Activated T-helper 2 cell treated with anti-CD3 and anti-CD28 coated beads, Interferon-gamma antibody, Interleukin-2, Interleukin-4, amounts not matched to agents 10 μg/mL and 5 μg/mL and 100 μg/mL, durations not matched to agents 14 hours and 24 hours and 36 hours (primary cell): ENCODE results near the gene LPAR3. TPM values are rescaled to one million over a fixed set of nuclear protein-coding genes. Genes with fewer than 3 reads are reported as not detected.

ENCODE experiments used
- DNase-seq: peaks from one replicate; pipeline ENCODE4 v3.0.0; 2021; ENCODE audit warnings: low spot score
- H3K27ac Mint-ChIP-seq: one replicate; pipeline ENCODE4 v1.8.0; 2021; ENCODE audit warnings: mixed read lengths
- H3K27me3 Mint-ChIP-seq: one replicate; pipeline ENCODE4 v1.8.0; 2021; ENCODE audit warnings: low read depth, mixed read lengths
- H3K36me3 Mint-ChIP-seq: one replicate; pipeline ENCODE4 v1.8.0; 2021; ENCODE audit warnings: low read depth, mixed read lengths
- H3K4me1 Mint-ChIP-seq: one replicate; pipeline ENCODE4 v1.8.0; 2021; ENCODE audit warnings: low read depth, mixed read lengths
- H3K4me3 Mint-ChIP-seq: one replicate; pipeline ENCODE4 v1.8.0; 2021; ENCODE audit warnings: low read depth, mild to moderate bottlenecking, moderate library complexity, mixed read lengths
- H3K9me3 Mint-ChIP-seq: one replicate; pipeline ENCODE4 v1.8.0; 2021; ENCODE audit warnings: mixed read lengths
- intact Hi-C: fragments of 100-400 bp; cut with micrococcal nuclease; formaldehyde crosslinking; loops from one replicate; pipeline ENCODE4 v1.15.1; 2023
- total RNA-seq: library from RNA; stranded (reverse); gene quantifications from 2 replicates; pipeline ENCODE4 v1.2.3, GENCODE V29; 2022

LPAR3 gene
- total RNA-seq, 1 donor from 2014 or later, result not detected

DNA sequence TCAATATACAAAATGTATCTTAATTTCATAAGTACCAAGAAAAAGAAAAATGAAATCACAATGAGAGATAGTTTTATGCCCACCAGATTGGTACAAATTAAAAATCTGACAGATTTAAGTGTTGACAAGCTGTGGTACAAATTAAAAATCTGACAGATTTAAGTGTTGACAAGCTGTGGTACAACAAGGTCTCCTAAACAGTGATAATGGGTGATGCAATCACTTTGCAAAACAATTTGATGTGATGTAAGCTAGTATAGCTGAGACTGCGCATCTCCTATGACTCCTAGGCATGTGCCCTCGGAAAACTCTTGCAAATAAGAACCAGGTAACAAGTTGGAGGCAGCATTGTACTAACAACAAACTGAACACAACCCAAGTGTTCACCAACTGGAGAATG lies 100.6 kb downstream of the LPAR3 start:
- Mint-ChIP-seq H3K27ac (no peak overlapping the region), H3K9me3 (no peaks in the 10 kb centered on the region), H3K36me3 (no peaks in the 10 kb centered on the region), H3K4me3 (no peak overlapping the region), H3K27me3 (peaks cover 25% of the 10 kb centered on the region), H3K4me1 (no peaks in the 10 kb centered on the region)
- no peak for DNase-seq
- intact Hi-C loops, result no loop called here

DNA sequence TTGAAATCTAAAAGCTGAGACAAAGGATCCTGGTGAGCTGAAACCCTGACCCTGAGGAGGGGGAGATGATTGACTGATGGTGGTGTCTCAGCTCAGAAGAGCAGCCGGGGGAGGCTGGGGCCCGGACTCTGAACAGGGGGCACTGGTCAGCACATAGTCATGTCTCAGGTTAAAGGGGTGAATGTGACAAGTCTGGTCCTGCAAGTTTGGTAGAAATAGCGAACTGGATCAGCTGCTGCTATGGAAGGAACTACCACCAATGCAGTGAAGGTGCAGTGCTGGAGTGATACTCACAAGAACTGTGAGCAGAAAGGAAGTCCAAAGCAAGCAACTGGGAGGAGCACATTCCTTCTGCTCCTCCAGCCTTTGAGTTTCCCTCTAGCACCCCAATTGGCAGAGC lies 104.0 kb downstream of the LPAR3 start:
- Mint-ChIP-seq H3K27ac (no peak overlapping the region), H3K36me3 (no peaks in the 10 kb centered on the region), H3K27me3 (peaks cover 23% of the 10 kb centered on the region), H3K4me1 (no peaks in the 10 kb centered on the region), H3K4me3 (no peak overlapping the region), H3K9me3 (no peaks in the 10 kb centered on the region)
- intact Hi-C loops, result no loop called here
- DNase-seq, result no peak

DNA sequence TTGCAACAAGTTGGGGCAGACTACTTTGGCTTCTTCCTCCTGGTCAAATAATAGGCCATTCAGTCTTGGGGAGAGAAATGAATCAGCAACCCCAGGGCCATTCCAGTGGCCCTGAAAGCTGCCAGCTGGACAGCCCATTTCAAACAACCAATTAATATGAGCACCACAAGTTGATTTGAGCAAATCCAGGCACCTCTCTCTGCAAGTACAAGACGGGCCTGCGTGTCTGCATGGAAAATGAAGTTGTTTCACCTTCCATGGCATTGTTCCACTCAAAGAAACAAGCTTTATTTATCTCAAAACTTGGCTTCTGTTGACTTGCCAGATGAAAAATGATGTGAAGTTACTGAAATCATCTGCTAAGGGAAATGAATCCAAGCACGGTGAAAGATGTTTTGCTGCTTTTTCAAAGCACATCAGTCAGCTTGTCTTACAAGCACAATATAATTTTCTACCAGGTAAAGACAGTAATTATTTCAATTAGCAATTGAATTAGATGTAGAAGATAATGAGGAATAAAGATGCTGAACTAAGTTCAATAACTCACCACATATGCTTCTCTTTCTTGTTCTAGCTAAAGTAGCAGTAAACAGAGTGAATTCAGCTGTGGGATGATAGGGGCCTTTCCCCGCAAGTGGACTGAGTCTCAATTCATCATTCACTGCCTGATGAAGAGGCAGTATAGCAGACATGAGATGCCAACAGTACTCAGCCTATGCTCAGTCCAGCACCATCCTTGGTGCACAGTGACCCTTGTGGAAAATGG lies 107.6 kb downstream of the LPAR3 start:
- Mint-ChIP-seq H3K4me3 (no peak overlapping the region), H3K9me3 (no peaks in the 10 kb centered on the region), H3K27ac (no peak overlapping the region), H3K27me3 (peaks cover 21% of the 10 kb centered on the region), H3K4me1 (peaks cover 2% of the 10 kb centered on the region), H3K36me3 (no peaks in the 10 kb centered on the region)
- intact Hi-C loops, result no loop called here
- DNase-seq, result no peak

DNA sequence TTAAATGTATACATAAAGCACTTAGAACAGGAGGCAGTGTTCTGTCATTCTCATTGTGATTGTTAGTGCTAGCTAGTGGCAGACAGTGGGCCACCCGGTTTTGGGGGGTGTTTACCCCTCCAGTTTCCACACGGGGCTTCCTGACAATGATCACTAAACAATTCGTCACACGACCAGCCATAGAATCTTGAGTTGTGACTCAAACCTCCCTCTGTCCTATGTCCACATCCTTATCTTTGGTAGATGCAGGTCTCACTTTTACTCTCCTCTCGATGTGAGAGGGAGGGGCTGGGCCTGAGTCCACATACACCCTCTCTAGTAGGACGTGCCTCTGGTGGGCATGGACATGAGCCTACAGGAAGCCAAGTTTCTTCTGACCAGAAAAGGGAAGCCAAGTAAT lies 110.1 kb downstream of the LPAR3 start:
- H3K9me3 Mint-ChIP-seq, result no peaks in the 10 kb centered on the region
- intact Hi-C loops, result loop anchor here (2.0 kb wide), 1 partner anchor 154 kb away; no protein-coding TSS in a partner anchor
- no peaks in the 10 kb centered on the region for H3K36me3 Mint-ChIP-seq
- H3K27ac Mint-ChIP-seq, result no peak overlapping the region
- DNase-seq, result no peak
- H3K4me3 Mint-ChIP-seq, result no peak overlapping the region
- H3K4me1 Mint-ChIP-seq, result peaks cover 6% of the 10 kb centered on the region
- peaks cover 6% of the 10 kb centered on the region for H3K27me3 Mint-ChIP-seq

DNA sequence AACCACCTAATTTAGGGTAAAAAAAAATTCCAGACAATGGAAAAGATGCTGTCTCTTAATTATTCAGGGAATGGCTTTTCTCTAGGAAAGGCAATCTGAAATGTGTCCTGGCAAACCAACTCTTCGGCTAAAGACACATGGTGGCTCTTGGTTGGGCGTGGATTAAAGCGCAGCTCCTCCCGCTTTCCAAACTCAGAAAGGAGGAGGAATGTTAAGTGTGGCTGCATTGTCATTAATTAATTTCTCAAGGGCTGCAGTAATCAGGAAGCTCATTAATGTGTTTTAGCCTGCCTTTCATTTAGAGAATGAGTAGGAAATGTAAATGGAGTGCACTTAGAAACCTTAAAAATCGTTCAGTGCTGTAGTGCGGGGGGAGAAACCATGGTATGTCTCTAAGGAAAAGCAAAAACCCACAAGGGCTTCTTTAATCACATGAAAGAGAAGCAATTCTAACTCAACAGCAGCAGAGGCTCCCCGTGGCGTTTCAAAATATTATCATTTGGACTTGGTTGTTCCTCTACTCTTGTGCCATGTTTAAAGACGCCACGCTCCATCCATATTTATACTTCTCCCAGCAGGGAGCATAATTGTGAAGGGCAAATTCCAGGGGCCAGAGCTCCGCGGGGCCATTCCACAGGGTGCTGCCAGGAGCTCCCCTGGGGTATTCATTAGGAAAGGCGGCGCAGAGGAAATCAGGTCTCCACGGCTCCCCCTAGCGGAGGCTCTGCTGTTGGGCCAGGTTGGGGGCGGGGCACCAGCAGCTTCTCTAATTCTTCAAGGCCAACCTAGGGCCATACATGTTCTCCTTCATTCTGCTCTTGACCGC lies 110.8 kb downstream of the LPAR3 start:
- H3K4me1 Mint-ChIP-seq, result peaks cover 6% of the 10 kb centered on the region

DNA sequence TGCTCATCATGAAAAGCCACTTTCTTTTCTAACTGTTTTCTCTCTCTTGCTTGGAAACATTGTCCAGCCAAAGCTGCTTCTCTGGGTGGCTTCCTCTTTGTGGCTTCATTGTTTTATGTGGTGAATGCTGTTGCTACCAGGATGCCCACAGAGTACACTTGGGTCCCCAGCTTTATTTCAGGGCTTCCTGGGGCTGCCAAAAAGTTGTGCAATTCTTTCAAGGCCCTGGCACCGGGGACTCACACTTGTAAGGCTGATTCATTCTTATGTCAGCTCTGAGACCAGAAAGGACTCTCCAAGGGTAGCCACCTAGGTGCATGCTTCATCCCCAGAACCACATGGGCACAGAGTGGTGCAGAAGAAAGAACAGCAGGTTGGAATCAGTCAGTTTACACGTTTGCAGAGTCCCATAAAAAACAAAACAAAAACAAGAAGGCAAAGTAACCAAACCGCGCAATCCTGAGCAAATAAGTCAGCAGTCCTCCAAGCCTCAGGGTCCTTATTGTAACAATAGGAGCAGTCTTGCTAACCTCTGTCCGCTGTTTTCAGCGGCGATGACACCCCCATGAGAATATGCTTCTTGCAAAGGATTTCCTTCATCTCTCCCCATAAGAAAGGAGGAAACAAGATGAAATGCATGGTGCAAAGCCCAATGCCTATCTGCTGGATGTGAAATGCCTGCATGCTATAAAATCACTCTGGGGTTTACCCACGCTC lies 112.8 kb downstream of the LPAR3 start:
- H3K36me3 Mint-ChIP-seq, result no peaks in the 10 kb centered on the region
- no peak for DNase-seq
- H3K27ac Mint-ChIP-seq, result no peak overlapping the region
- peaks cover 6% of the 10 kb centered on the region for H3K27me3 Mint-ChIP-seq
- peaks cover 6% of the 10 kb centered on the region for H3K4me1 Mint-ChIP-seq
- H3K9me3 Mint-ChIP-seq, result no peaks in the 10 kb centered on the region
- intact Hi-C loops, result no loop called here
- no peak overlapping the region for H3K4me3 Mint-ChIP-seq

More for the DNA sequence above, 110.8 kb downstream of the LPAR3 start:
- DNase-seq, result peak; percentile 66
- Mint-ChIP-seq H3K27ac (no peak overlapping the region), H3K9me3 (no peaks in the 10 kb centered on the region), H3K36me3 (no peaks in the 10 kb centered on the region), H3K4me3 (peak overlapping the region; percentile 67), H3K27me3 (peaks cover 6% of the 10 kb centered on the region)
- intact Hi-C loops, result loop anchor here (2.0 kb wide), 1 partner anchor 155 kb away; no protein-coding TSS in a partner anchor

DNA sequence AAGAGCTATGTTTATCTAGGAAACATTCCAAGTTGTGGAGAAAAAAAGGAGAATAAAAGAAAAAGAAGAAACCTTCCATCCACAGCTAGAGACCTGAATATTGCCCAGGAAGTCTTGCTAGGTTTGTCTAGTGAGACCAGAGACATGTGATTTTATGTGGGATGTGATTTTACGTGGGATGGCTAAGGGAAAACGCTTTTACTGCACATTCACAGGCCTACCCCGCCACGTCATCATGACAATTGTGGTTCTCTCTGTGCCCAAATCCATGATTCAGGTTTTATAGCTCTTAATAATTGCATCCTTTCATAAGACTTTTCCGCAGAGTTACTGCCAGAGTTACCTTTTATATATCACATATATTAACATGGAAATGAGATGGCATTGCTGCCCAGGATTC lies 116.4 kb downstream of the LPAR3 start:
- no peak overlapping the region for H3K27ac Mint-ChIP-seq
- peaks cover 6% of the 10 kb centered on the region for H3K27me3 Mint-ChIP-seq
- H3K36me3 Mint-ChIP-seq, result no peaks in the 10 kb centered on the region
- H3K4me3 Mint-ChIP-seq, result no peak overlapping the region
- peaks cover 4% of the 10 kb centered on the region for H3K4me1 Mint-ChIP-seq
- no peaks in the 10 kb centered on the region for H3K9me3 Mint-ChIP-seq
- DNase-seq, result no peak
- intact Hi-C loops, result no loop called here

DNA sequence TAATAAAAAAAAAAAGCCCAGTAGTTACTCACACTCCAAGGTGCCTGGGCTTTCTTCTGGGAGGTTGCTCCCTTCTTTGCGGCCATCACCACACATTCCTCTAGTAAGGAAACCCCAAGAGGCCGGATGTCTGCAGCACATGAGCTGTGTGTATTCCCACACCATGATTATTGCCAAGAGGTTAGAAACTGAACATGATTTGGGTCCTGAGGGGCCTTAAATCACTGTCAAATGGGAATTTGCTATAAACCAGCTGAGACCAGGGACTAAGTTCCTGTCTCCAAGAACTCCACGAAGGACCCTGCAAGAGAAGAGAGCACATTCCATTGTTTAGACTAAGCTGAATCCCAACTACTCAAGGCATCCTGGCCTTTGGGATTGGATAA lies 117.5 kb downstream of the LPAR3 start:
- Mint-ChIP-seq H3K4me1 (peaks cover 4% of the 10 kb centered on the region), H3K27me3 (peaks cover under 1% of the 10 kb centered on the region), H3K27ac (no peak overlapping the region), H3K9me3 (no peaks in the 10 kb centered on the region), H3K4me3 (no peak overlapping the region), H3K36me3 (no peaks in the 10 kb centered on the region)
- DNase-seq, result no peak
- intact Hi-C loops, result no loop called here

DNA sequence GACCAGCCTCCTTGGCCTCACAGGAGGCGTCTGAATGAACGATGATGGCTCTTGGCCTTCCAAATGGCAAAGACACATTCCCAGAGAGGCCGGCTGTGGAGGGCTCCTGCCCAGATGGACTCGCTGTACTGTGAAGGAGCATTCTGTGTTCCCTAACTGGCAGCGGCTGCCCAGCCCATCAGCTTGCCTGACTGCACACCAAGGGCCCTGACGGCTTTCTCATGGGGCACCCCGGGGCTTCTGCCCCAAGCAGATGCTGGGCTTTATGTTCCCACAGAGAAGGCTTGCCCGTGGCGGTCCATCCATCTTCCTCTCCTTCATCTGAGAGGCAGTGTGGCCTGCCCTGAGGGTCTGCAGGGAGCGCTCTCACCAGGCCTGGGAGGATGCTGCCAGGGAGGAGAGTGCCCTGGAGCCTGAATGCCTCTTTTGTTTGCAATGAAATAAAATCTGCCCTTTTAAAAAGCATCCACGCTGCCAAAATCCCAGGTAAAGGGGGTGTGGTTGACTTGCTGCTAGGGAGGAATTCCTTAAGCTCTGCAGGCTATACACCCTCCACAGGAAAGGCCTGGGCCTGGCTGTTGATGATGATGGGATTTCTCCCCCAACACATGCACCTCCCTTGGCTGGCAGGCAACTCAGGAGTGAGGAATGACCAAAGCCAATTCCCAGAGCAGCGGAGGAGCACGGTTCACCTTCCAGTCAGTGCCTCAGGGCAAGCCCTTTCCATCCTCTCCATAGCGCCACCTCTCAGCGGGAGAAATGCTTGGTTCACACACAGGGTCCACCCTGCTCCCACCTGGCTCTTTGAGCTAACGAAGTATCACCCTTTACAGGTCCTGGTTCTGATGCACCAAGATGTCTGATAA lies 118.1 kb downstream of the LPAR3 start:
- Mint-ChIP-seq H3K9me3 (no peaks in the 10 kb centered on the region), H3K36me3 (no peaks in the 10 kb centered on the region)

DNA sequence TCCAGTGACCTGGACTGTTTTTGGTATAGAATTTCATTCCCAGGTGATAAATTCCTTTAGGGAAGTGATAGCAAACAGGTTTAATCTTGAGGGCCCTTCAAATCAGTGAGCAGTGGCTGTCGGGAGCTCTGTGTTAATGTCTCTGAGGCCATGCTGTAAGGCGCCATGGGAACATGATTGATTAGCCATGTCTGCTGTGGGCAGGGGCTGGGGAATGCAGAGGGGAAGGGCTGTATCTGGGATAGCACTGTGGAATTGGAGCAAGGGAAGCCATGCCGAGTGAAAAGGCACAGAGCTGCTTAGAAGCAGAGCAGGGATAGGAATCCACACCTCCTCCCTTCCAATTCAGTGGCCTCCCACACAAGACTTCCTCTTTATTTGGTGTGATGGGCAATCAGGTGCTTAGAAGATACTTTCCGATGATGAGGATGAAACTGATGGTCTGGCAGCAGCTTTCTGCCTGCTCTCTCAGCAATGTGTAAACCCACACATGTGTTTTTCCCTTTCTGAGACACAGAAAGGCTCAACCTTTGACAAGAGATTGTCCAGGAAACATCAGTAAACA lies 119.0 kb downstream of the LPAR3 start:
- Mint-ChIP-seq H3K4me1 (no peaks in the 10 kb centered on the region), H3K36me3 (no peaks in the 10 kb centered on the region), H3K27me3 (peaks cover 12% of the 10 kb centered on the region), H3K27ac (no peak overlapping the region), H3K4me3 (no peak overlapping the region), H3K9me3 (no peaks in the 10 kb centered on the region)
- intact Hi-C loops, result loop anchor here (5.0 kb wide), 1 partner anchor 867 kb away; no protein-coding TSS in a partner anchor
- DNase-seq, result no peak

More for the DNA sequence above, 118.1 kb downstream of the LPAR3 start:
- no peak overlapping the region for H3K27ac Mint-ChIP-seq
- DNase-seq, result no peak
- peaks cover under 1% of the 10 kb centered on the region for H3K4me1 Mint-ChIP-seq
- H3K4me3 Mint-ChIP-seq, result no peak overlapping the region
- peaks cover 5% of the 10 kb centered on the region for H3K27me3 Mint-ChIP-seq
- intact Hi-C loops, result loop anchor here (5.0 kb wide), 1 partner anchor 868 kb away; no protein-coding TSS in a partner anchor

DNA sequence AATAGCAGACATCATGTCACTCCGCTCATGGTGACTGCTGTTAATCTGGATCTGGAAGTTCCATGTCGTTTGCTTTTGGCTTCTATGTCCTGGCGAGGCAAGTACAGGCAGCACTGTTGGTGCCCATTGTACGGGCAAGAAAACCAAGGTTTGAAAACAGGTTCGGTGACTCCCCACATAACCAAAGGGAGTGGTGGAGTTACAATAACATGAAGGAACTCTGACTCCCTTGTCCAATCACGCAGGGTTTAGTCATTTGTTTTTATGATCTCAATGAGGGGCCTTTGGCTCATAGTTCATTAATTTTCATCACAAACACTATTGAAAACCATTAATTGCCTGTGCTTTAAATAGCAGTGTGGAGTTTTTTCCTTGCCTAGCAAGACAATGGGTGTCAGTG lies 119.8 kb downstream of the LPAR3 start:
- H3K9me3 Mint-ChIP-seq, result no peaks in the 10 kb centered on the region
- H3K36me3 Mint-ChIP-seq, result no peaks in the 10 kb centered on the region
- no peak overlapping the region for H3K4me3 Mint-ChIP-seq
- H3K27me3 Mint-ChIP-seq, result peaks cover 19% of the 10 kb centered on the region
- H3K27ac Mint-ChIP-seq, result no peak overlapping the region
- intact Hi-C loops, result loop anchor here (5.0 kb wide), 1 partner anchor 866 kb away; no protein-coding TSS in a partner anchor
- no peak for DNase-seq
- H3K4me1 Mint-ChIP-seq, result no peaks in the 10 kb centered on the region
